Left hindlimb (tissue), 1 donor: ENCODE data around the gene CRABP1.

Experiments
- DNase-seq: peaks from one replicate; pipeline ENCODE4 v3.0.0-alpha.2; 2018

CRABP1 gene

DNA sequence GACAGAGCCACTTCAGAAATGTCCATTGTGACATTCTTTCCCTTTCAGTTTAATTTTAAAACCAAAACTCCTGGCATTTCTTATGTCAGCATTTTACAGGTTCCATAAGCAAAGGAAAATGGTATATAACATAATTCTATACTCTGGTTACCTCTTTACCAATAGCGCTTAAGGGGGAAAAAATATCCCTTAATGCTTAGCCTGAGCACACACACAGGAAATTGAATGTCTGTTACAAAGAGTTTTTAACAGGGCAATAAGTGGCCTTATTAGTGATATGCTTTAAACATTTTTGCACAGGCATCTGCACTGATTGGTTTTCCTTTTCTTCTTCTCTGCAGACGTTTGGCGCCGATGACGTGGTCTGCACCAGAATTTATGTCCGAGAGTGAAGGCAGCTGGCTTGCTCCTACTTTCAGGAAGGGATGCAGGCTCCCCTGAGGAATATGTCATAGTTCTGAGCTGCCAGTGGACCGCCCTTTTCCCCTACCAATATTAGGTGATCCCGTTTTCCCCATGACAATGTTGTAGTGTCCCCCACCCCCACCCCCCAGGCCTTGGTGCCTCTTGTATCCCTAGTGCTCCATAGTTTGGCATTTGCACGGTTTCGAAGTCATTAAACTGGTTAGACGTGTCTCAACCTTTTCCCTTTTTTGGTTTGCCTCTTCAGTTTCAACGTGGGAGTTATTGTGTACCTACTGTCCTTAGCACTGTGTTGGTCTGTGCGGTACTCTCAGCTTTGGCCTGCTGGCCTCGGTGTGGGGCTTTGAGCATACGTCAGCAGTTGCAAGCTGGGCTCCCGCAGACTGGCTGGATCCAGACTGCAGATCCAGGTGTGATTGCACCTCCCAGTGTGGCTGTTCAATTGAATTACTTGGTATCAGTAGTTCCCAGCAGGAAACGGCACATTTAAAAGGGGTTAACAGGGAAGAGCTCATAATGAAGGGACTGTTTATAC is 7.7 kb downstream of the CRABP1 start:
- DNase-seq: peak; percentile 70

GRCh38 chr15:78350058-78350457 is 9.9 kb downstream of the CRABP1 start:
- DNase-seq: no peak

GRCh38 chr15:78351539-78351938 is 11.4 kb downstream of the CRABP1 start:
- DNase-seq: no peak

DNA sequence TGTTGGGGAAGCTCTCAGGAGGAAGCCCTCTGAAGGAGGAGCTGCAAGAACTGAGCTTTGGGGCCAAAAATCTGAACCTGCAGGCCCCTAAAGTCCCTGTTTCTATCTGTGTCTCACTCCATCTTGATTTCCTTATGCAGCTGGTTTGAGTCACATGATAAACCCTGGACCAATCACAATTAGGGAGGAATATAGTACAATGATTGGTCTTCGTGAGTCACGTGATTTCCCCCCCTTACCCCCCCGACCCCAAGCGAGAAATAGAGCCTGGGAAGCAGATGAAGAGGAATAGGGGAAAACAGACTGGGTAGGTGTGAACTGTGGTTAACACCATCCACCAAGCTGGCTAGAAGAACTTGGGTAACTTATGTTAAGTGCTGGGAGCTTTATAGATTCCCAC is 12.9 kb downstream of the CRABP1 start:
- DNase-seq: no peak

- no peak for DNase-seq
Measured at GRCh38 chr15:78355177-78355576, 15.0 kb downstream of the CRABP1 start.

DNA sequence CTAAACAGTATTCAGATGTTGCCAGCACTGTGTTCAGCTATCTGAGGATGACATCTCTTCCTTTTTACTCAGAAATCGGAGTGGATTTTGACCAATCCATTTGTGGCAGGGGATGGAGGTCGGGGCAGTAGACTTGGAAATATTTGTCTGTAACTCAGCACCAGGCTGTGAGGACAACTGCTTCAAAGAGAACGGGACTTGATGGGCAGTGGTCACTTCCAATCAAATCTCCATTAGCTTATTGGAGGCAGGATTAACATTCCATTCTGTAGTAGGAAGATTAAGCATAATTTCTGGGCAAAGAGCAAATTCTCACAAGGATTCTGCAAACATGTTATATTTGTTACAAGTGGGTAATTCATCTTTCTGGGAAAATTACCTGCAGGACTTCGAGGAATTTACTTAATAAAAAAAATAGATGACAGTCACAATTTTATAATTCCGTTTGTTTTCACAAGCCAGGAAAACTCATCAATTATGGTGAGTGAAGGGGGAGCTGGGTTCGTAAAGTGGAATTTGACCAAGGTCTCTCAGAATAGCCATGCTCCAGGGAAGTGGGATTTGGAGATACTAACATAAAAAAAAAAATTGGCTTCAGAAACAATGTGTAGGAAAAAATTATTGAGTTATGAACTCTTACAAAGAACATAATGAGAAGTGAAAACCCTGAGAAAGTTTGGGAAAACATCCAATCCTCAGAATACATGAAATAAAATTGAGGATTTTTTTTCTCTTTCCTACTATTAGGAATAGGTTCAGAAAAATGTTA is 18.1 kb downstream of the CRABP1 start:
- DNase-seq: peak; percentile 55

GRCh38 chr15:78359041-78359808 is 19.1 kb downstream of the CRABP1 start:
- DNase-seq: peak; percentile 45

DNA sequence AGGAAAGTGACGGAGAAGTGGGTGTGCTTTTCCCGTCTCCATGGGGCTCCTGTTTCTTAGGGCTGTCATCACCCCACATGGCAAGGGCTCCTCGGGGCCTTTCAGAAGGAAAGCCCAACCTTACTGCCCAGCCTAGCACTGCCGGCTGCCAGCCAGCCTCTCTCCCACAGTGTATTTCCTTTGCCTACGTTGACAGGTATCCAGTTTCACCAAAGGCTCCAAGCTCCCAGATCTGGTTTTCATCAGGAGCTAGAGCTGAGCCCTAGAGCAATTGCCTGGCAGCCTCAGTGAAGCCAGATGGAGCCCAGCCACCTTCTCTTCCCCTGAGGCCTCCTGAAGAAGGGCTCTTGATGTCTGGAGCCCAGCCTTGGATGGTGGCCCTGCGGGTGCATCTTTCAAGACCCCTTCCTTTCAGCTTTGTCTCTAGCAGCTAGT is 20.2 kb downstream of the CRABP1 start:
- peak; percentile 85 for DNase-seq

- DNase-seq: peak; percentile 36
Measured at GRCh38 chr15:78360958-78361718, 21.0 kb downstream of the CRABP1 start.

GRCh38 chr15:78361771-78362506 is 21.8 kb downstream of the CRABP1 start:
- DNase-seq: peak; percentile 49

GRCh38 chr15:78362716-78363380 is 22.7 kb downstream of the CRABP1 start:
- peak; percentile 10 for DNase-seq

GRCh38 chr15:78363381-78363734 is 23.2 kb downstream of the CRABP1 start:
- DNase-seq: peak; percentile 34

GRCh38 chr15:78364233-78364632 is 24.1 kb downstream of the CRABP1 start:
- DNase-seq: peak; percentile 68

DNA sequence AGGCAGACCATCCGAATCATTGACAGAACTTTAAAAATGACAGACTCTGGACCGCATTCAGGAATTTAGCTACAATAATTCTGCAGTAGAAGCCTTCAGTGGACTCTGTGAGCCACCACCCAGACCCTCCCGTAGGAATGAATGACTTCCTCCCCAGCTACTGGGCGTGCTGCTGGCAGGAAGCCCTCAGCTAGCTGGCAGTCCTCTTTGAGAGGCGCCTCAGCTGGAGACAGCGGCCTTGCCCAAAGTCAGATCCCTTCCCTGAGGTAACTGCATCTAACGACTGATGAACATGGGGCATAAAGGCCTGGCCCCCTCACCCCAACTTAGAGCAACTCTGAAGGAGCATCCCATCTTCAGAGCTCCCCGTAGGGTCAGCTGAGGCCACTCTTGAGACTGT is 25.8 kb downstream of the CRABP1 start:
- DNase-seq: peak; percentile 40

- DNase-seq: peak; percentile 16
Measured at GRCh38 chr15:78366342-78366741, 26.2 kb downstream of the CRABP1 start.

DNA sequence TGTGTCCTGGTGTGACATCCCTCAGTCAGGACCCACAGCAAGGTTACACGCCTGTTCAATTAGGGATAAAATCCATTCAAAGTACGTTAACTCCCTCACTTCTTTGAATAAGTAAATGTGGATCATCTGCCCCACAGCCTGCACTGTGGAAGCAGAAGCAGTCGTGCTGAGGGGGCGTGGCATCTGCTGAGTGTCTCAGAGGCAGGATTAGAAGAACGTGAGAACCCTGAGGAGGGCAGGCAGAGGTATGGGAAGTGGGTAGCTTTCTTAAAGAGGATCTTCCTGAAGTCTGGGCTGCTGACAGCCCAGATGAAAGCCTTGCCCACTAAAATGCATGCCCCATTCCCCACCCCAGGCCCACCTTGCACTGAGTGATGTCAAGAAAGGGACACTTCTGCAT is 28.5 kb downstream of the CRABP1 start:
- DNase-seq: peak; percentile 28

GRCh38 chr15:78369161-78369560 is 29.0 kb downstream of the CRABP1 start:
- peak; percentile 14 for DNase-seq

GRCh38 chr15:78370013-78370412 is 29.9 kb downstream of the CRABP1 start:
- DNase-seq: peak; percentile 6

GRCh38 chr15:78372880-78373279 is 32.7 kb downstream of the CRABP1 start:
- DNase-seq: peak; percentile 12

DNA sequence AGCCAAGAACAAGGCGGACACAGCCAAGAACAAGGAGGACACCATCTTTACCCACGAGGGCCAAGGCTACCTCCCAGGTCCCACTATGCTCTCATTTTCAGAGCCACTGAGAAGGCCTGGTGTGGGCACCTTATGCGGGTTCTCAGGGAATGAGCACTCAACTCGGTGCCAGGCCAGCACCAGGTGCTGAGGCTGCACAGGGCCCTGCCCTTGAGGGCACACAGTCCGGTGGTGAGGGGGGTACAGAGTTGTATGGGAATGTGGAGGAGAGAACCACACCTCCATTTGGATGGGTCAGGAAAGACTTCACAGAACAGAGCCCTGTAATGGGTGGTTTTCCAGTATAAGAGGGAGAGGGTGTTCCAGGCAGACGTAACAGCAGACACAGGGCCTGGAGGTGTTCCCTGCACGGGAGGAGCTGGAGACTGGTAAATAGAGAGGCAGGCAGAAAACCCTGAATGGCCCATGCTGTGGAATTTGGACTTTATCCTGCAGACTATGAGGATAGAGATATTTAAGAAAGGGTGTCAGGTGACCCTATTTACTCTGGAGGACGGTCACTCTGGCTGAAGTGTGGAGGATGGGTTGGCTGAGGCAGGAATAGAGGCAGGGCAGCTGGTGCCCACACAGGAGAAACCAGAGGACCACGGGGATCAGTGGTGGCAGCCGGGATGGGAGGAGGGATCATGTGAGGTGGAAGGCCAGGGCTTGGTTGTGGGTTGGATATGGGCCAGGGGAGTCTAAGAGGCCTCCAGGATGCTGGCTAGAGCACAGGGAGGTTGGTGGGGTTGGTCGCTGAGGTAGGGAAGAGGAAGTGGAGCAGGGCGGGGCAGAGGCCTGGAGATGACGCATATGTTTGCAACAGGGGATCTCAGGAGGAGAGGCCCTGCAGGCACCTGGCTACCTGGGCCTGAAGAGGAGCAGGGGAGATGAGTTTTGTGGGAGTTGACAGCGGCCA is 34.6 kb downstream of the CRABP1 start:
- DNase-seq: peak; percentile 27
